Neural cell (in vitro differentiated cells): ENCODE results near the gene RAP1GAP2. TPM values are rescaled to one million over a fixed set of nuclear protein-coding genes. Genes with fewer than 3 reads are reported as not detected.

Experiments used
- H2AFZ ChIP-seq: fragments of 200-600, 300-800 bp; sonication (generic), shearing (Covaris generic); 2 replicates; pipeline ENCODE4 v1.6.0; 2014; ENCODE audit warnings: low read depth, mild to moderate bottlenecking, antibody characterized with exemption, low read length, moderate library complexity
- H3F3A ChIP-seq: fragments of 200-600 bp; shearing (Covaris generic); 2 replicates; pipeline ENCODE4 v1.6.1; 2016; ENCODE audit warnings: mild to moderate bottlenecking, moderate library complexity, mixed read lengths, antibody characterized with exemption, low read length; ENCODE audit not compliant: insufficient read depth, poor library complexity, severe bottlenecking
- H3K27ac ChIP-seq: fragments of 200-600, 300-800 bp; sonication (generic), shearing (Covaris generic); 2 replicates; pipeline ENCODE4 v1.5.1; 2014; ENCODE audit warnings: mild to moderate bottlenecking, low read length, moderate library complexity
- H3K27me3 ChIP-seq: fragments of 300-800, 200-600 bp; sonication (generic), shearing (Covaris generic); 2 replicates; pipeline ENCODE4 v1.6.0; 2014; ENCODE audit warnings: mild to moderate bottlenecking, low read depth, low read length, moderate library complexity; ENCODE audit not compliant: insufficient read depth
- H3K36me3 ChIP-seq: fragments of 300-800, 200-600 bp; sonication (generic), shearing (Covaris generic); 2 replicates; pipeline ENCODE4 v1.5.1; 2014; ENCODE audit warnings: mild to moderate bottlenecking, antibody characterized with exemption, low read length, moderate library complexity; ENCODE audit not compliant: insufficient read depth
- H3K4me2 ChIP-seq: fragments of 300-800, 200-600 bp; sonication (generic), shearing (Covaris generic); 2 replicates; pipeline ENCODE4 v1.6.0; 2014; ENCODE audit warnings: mild to moderate bottlenecking, low read length
- H3K4me3 ChIP-seq: fragments of 300-800, 200-600 bp; sonication (generic), shearing (Covaris generic); 2 replicates; pipeline ENCODE4 v1.5.1; 2014; ENCODE audit warnings: mild to moderate bottlenecking, low read length, moderate library complexity
- H3K79me2 ChIP-seq: fragments of 200-600 bp; shearing (Covaris generic); replicated peaks from 2 replicates; pipeline ENCODE4 v1.6.0; 2014; ENCODE audit warnings: mild to moderate bottlenecking, low read length, moderate library complexity; ENCODE audit not compliant: insufficient read depth
- H3K9ac ChIP-seq: fragments of 300-800, 200-600 bp; sonication (generic), shearing (Covaris generic); 2 replicates; pipeline ENCODE4 v1.6.1; 2016; ENCODE audit warnings: mild to moderate bottlenecking, low read length, mixed read lengths
- H3K9me2 ChIP-seq: fragments of 200-600 bp; shearing (Covaris generic); 2 replicates; pipeline ENCODE4 v1.6.1; 2016; ENCODE audit warnings: mild to moderate bottlenecking, low read length, mixed read lengths; ENCODE audit not compliant: insufficient read depth
- H3K9me3 ChIP-seq: fragments of 200-600, 300-800 bp; sonication (generic), shearing (Covaris generic); 2 replicates; pipeline ENCODE4 v1.6.1; 2016; ENCODE audit warnings: mild to moderate bottlenecking, mixed run types, low read length, moderate library complexity, mixed read lengths
- H4K20me1 ChIP-seq: fragments of 200-600 bp; shearing (Covaris generic); 2 replicates; pipeline ENCODE4 v1.6.1; 2016; ENCODE audit warnings: mild to moderate bottlenecking, mixed run types; ENCODE audit not compliant: insufficient read depth
- CTCF ChIP-seq: fragments of 450-650 bp; IDR thresholded peaks from 2 replicates; pipeline ENCODE4 v1.5.1; 2014; ENCODE audit warnings: antibody characterized with exemption, mild to moderate bottlenecking, moderate library complexity; ENCODE audit not compliant: poor library complexity, severe bottlenecking
- EP300 ChIP-seq: fragments of 450-650 bp; conservative IDR thresholded peaks from 2 replicates; pipeline ENCODE4 v1.6.1; 2014; ENCODE audit warnings: antibody characterized with exemption, mild to moderate bottlenecking, moderate library complexity; ENCODE audit not compliant: poor library complexity, severe bottlenecking
- EZH2 ChIP-seq: fragments of 200-600, 300-800 bp; shearing (Covaris generic), sonication (generic); IDR thresholded peaks from 2 replicates; pipeline ENCODE4 v1.6.1; 2014; ENCODE audit warnings: antibody characterized with exemption, low read length, borderline replicate concordance, mild to moderate bottlenecking; ENCODE audit not compliant: insufficient read depth, poor library complexity, severe bottlenecking
- MXI1 ChIP-seq: fragments of 450-650 bp; conservative IDR thresholded peaks from 2 replicates; pipeline ENCODE4 v1.6.1; 2014; ENCODE audit warnings: antibody characterized with exemption, mild to moderate bottlenecking; ENCODE audit not compliant: poor library complexity, severe bottlenecking
- POLR2AphosphoS5 ChIP-seq: IDR thresholded peaks from 2 replicates; pipeline ENCODE4 v1.6.1; 2012
- RAD21 ChIP-seq: fragments of 450-650 bp; conservative IDR thresholded peaks from 2 replicates; pipeline ENCODE4 v1.6.1; 2014; ENCODE audit warnings: antibody characterized with exemption, mild to moderate bottlenecking, moderate library complexity
- REST ChIP-seq: IDR thresholded peaks from 2 replicates; pipeline ENCODE4 v1.6.1; 2012; ENCODE audit warnings: borderline replicate concordance
- SMC3 ChIP-seq: fragments of 450-650 bp; conservative IDR thresholded peaks from 2 replicates; pipeline ENCODE4 v1.6.1; 2014; ENCODE audit warnings: antibody characterized with exemption, mild to moderate bottlenecking, moderate library complexity; ENCODE audit not compliant: poor library complexity
- TAF1 ChIP-seq: IDR thresholded peaks from 2 replicates; pipeline ENCODE4 v1.6.1; 2012; ENCODE audit warnings: low read depth
- polyA plus RNA-seq: library from polyadenylated mRNA; depleted of rRNA; stranded (reverse); fragments of >200 nt; gene quantifications from 2 replicates; pipeline ENCODE4 v1.2.3, GENCODE V29; 2014

The RAP1GAP2 gene
- polyA plus RNA-seq, 1 donor from 2014 or later = 14.8 TPM

GRCh38 chr17:3032258-3033247 is 236.3 kb downstream of the RAP1GAP2 start:
- no peaks in the 10 kb centered on the region for H3K36me3 ChIP-seq
- H3K9me3 ChIP-seq = no peaks in the 10 kb centered on the region
- no peaks in the 10 kb centered on the region for H3F3A ChIP-seq
- H3K9ac ChIP-seq = no peak overlapping the region
- no peaks in the 10 kb centered on the region for H3K9me2 ChIP-seq
- TF ChIP-seq MXI1 (no peak), SMC3 (no peak), EP300 (no peak), RAD21 (no peak), POLR2AphosphoS5 (no peak), EZH2 (no peak), CTCF (no peak), REST (no peak), TAF1 (no peak)
- H3K4me2 ChIP-seq = no peak overlapping the region
- H3K79me2 ChIP-seq = no peaks in the 10 kb centered on the region
- H3K27me3 ChIP-seq = no peaks in the 10 kb centered on the region
- H2AFZ ChIP-seq = no peak overlapping the region
- no peaks in the 10 kb centered on the region for H4K20me1 ChIP-seq
- H3K27ac ChIP-seq = no peak overlapping the region
- H3K4me3 ChIP-seq = no peak overlapping the region

GRCh38 chr17:3033248-3033640 is 237.0 kb downstream of the RAP1GAP2 start:
- no peak overlapping the region for H3K27ac ChIP-seq
- H3K36me3 ChIP-seq = no peaks in the 10 kb centered on the region
- no peaks in the 10 kb centered on the region for H3K9me2 ChIP-seq
- no peaks in the 10 kb centered on the region for H3K9me3 ChIP-seq
- H3K79me2 ChIP-seq = no peaks in the 10 kb centered on the region
- TF ChIP-seq RAD21 (no peak), EP300 (no peak), MXI1 (no peak), TAF1 (no peak), CTCF (no peak), POLR2AphosphoS5 (no peak), SMC3 (no peak)
- H3K9ac ChIP-seq = no peak overlapping the region
- no peak overlapping the region for H3K4me3 ChIP-seq
- H4K20me1 ChIP-seq = no peaks in the 10 kb centered on the region
- H2AFZ ChIP-seq = no peak overlapping the region
- no peaks in the 10 kb centered on the region for H3F3A ChIP-seq
- H3K4me2 ChIP-seq = no peak overlapping the region
- no peaks in the 10 kb centered on the region for H3K27me3 ChIP-seq
